Measurements from ENCODE around the gene P2RX1.

GRCh38 chr17:3894188-3894587, 22.1 kb downstream of the P2RX1 start:
- TF ChIP-seq POLR2A (IDR thresholded peaks at IDR 0.05; ENCODE audit: extremely low read depth, insufficient read length) (no peak), CTCF (IDR thresholded peaks at IDR 0.05; ENCODE audit: low read depth, low read length) (no peak)
- TF ChIP-seq, protein P1, sequence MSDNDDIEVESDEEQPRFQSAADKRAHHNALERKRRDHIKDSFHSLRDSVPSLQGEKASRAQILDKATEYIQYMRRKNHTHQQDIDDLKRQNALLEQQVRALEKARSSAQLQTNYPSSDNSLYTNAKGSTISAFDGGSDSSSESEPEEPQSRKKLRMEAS (IDR thresholded peaks at IDR 0.05; ENCODE audit: low read depth, low read length): no peak
